IPS-NIHi11 (cell line): ENCODE measurements around the gene KIF27.
"Not testable (repeated sequence)": the region's sequence is repeated elsewhere in the genome, so short reads cannot be mapped to it uniquely, and the experiment has no call there.

Experiments
- DNase-seq: peaks from one replicate; pipeline ENCODE4 v3.0.0; 2012; ENCODE audit warnings: mixed read lengths, low spot score

The KIF27 gene

GRCh38 chr9:83803941-83804340 is 117.3 kb downstream of the KIF27 start:
- not testable (repeated sequence) for DNase-seq

- no peak for DNase-seq
Measured at GRCh38 chr9:83800236-83801033, 120.8 kb downstream of the KIF27 start.

GRCh38 chr9:83794051-83794450 is 127.2 kb downstream of the KIF27 start:
- DNase-seq, result no peak

- DNase-seq, result no peak
Measured at GRCh38 chr9:83792746-83793145, 128.5 kb downstream of the KIF27 start.
